ENCODE measurements around the gene ACER3. TPM values are rescaled to one million over a fixed set of nuclear protein-coding genes. Genes with fewer than 3 reads are reported as not detected.

The ACER3 gene
- total and polyA plus RNA-seq, 2 donors (not counting 1 experiment from before 2014, with no cell fraction given): 3.3 to 12.9 TPM

- no peaks in the 10 kb centered on the region for H3K9me3 Mint-ChIP-seq (ENCODE audit: insufficient read depth)
- no peak overlapping the region for H3K27ac Mint-ChIP-seq
- H3K27me3 Mint-ChIP-seq: no peaks in the 10 kb centered on the region
- ATAC-seq (ENCODE audit: low read depth) (no peak), DNase-seq (no peak)
- Histone ChIP-seq H3K4me3 (ENCODE audit: control extremely low read depth in 1 of 5, extremely low read depth in 1 of 5, insufficient read depth in 1 of 5, low read depth in 2 of 5, low read length in 4 of 5) (no peak overlapping the region), H2AFZ (ENCODE audit: insufficient read depth, low read depth, low read length, poor library complexity, severe bottlenecking) (no peak overlapping the region), H3K27ac (ENCODE audit: low read length in 2 of 2) (no peak overlapping the region), H3K4me2 (replicated peaks; ENCODE audit: low read depth, low read length, poor library complexity, severe bottlenecking) (no peak overlapping the region), H3K9me3 (ENCODE audit: control extremely low read depth in 1 of 3, control insufficient read depth in 2 of 3, insufficient read depth in 1 of 3, low read length in 2 of 3) (no peaks in the 10 kb centered on the region), H3K36me3 (replicated peaks in 1 of 2; ENCODE audit: control extremely low read depth in 1 of 2, control insufficient read depth in 1 of 2, extremely low read depth in 1 of 2, insufficient read depth in 2 of 2, low read length in 1 of 2) (peaks cover 0 to 3% of the 10 kb centered on the region in 2 experiments), H4K20me1 (ENCODE audit: control insufficient read depth, insufficient read depth, low read length, poor library complexity, severe bottlenecking) (no peaks in the 10 kb centered on the region), H3K4me1 (ENCODE audit: control insufficient read depth in 2 of 2, insufficient read depth in 2 of 2, low read length in 2 of 2) (no peaks in the 10 kb centered on the region), H3K27me3 (replicated peaks in 1 of 4; ENCODE audit: control extremely low read depth in 1 of 4, control insufficient read depth in 3 of 4, insufficient read depth in 4 of 4, low read length in 3 of 4) (no peaks in the 10 kb centered on the region), H3K79me2 (ENCODE audit: control insufficient read depth, insufficient read depth, low read length) (no peaks in the 10 kb centered on the region), H3K9ac (ENCODE audit: low read length) (no peak overlapping the region)
- peaks cover 4% of the 10 kb centered on the region for H3K4me1 Mint-ChIP-seq
- POLR2A ChIA-PET: no interaction called here
- WGBS (ENCODE audit: insufficient coverage): 100% methylated on average over 1 of the region's 2 CpGs
- intact Hi-C loops (cut with micrococcal nuclease): no loop called here
- CTCF ChIA-PET: no interaction called here
- TF ChIP-seq CTCF (IDR thresholded peaks at IDR 0.05): no peak
- no peak overlapping the region for H3K4me3 Mint-ChIP-seq
These were observed 159.4 kb downstream of the ACER3 start for GRCh38 chr11:77019976-77020595.

GRCh38 chr11:77020734-77021133 is 160.0 kb downstream of the ACER3 start:
- Histone ChIP-seq H3K27ac (ENCODE audit: low read length in 2 of 2) (no peak overlapping the region), H3K27me3 (replicated peaks in 1 of 4; ENCODE audit: control extremely low read depth in 1 of 4, control insufficient read depth in 3 of 4, insufficient read depth in 4 of 4, low read length in 3 of 4) (no peaks in the 10 kb centered on the region), H3K79me2 (ENCODE audit: control insufficient read depth, insufficient read depth, low read length) (no peaks in the 10 kb centered on the region), H3K4me1 (ENCODE audit: control insufficient read depth in 2 of 2, insufficient read depth in 2 of 2, low read length in 2 of 2) (no peaks in the 10 kb centered on the region), H3K4me2 (replicated peaks; ENCODE audit: low read depth, low read length, poor library complexity, severe bottlenecking) (no peak overlapping the region), H3K9me3 (ENCODE audit: control extremely low read depth in 1 of 3, control insufficient read depth in 2 of 3, insufficient read depth in 1 of 3, low read length in 2 of 3) (no peaks in the 10 kb centered on the region), H2AFZ (ENCODE audit: insufficient read depth, low read depth, low read length, poor library complexity, severe bottlenecking) (no peak overlapping the region), H3K9ac (ENCODE audit: low read length) (no peak overlapping the region), H3K4me3 (ENCODE audit: control extremely low read depth in 1 of 5, extremely low read depth in 1 of 5, insufficient read depth in 1 of 5, low read depth in 2 of 5, low read length in 4 of 5) (no peak overlapping the region), H3K36me3 (replicated peaks in 1 of 2; ENCODE audit: control extremely low read depth in 1 of 2, control insufficient read depth in 1 of 2, extremely low read depth in 1 of 2, insufficient read depth in 2 of 2, low read length in 1 of 2) (peaks cover 0 to 3% of the 10 kb centered on the region in 2 experiments), H4K20me1 (ENCODE audit: control insufficient read depth, insufficient read depth, low read length, poor library complexity, severe bottlenecking) (no peaks in the 10 kb centered on the region)
- TF ChIP-seq EZH2 (IDR thresholded peaks at IDR 0.05; ENCODE audit: borderline replicate concordance, insufficient read depth, low read depth, low read length, poor library complexity, severe bottlenecking) (no peak), CTCF (IDR thresholded peaks at IDR 0.05) (no peak)
- Mint-ChIP-seq H3K4me3 (no peak overlapping the region), H3K27me3 (no peaks in the 10 kb centered on the region), H3K27ac (no peak overlapping the region), H3K4me1 (peaks cover 4% of the 10 kb centered on the region), H3K9me3 (ENCODE audit: insufficient read depth) (no peaks in the 10 kb centered on the region)
- DNase-seq: no peak
- CTCF ChIA-PET: no interaction called here
- WGBS (ENCODE audit: insufficient coverage): 100% methylated on average over 1 of the region's 2 CpGs
- POLR2A ChIA-PET: no interaction called here
- intact Hi-C loops (cut with micrococcal nuclease): no loop called here
- no peak for ATAC-seq (ENCODE audit: low read depth)
